HG03064 (cell line): ENCODE data around the gene SASH1.
"Not testable (repeated sequence)": the region's sequence is repeated elsewhere in the genome, so short reads cannot be mapped to it uniquely, and the experiment has no call there.

Experiments used
- ATAC-seq: cut with Tn5 transposase; IDR thresholded peaks from one replicate; pipeline ENCODE4 v1.9.1; 2021; ENCODE audit warnings: low read depth; ENCODE audit not compliant: unreplicated experiment

The SASH1 gene

DNA sequence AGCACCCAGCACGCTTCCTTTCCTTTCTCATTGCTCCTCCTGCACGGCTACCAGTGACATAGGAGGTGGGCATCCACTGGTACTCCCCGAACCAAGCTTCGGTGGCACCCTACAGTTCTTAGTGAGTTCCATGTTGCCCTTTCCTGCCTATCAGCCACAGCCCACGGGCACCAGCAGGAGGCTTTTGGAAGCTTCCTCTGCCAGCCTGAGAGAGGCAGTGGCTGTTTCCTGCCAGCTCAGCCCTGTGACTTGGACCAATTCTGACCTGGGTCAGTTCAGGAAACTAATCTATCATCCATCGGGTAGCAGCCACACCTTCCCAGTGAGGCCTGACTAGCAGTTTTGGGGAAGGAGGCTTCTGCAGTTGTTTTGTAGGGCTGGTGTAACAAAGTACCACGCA, 227.8 kb downstream of the SASH1 start:
- ATAC-seq = no peak

DNA sequence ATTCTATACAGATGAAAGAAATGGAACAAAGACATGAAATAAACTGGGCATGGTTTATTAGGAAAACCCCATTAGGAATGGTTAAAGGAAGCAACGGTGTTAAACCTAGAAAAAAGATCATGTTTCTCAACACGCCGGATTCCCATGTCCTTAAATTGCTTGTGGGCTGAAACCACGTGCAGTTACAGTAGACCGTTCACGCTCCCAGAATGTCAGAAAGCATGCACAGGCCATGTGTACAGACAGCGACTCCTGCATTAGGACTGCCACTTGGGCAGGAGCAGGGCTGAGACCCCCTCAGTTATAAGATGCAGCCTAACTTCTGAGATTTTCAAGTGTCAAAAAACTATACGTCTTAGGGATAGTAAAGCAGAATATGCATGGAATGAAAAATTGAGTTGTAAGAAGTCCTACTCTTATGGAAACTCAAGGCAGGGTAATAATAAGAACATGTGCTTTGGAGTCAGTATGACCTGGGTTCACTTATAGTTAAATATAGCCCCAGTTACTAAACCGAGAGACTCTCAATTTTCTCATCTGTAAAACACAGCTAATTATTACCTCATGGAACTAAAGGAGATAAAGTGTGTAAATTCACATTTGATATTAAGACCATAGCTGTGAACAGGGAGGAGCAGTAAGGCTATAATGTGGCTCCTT, 230.2 kb downstream of the SASH1 start:
- ATAC-seq = no peak

GRCh38 chr6:148573922-148574321, 231.3 kb downstream of the SASH1 start:
- no peak for ATAC-seq

DNA sequence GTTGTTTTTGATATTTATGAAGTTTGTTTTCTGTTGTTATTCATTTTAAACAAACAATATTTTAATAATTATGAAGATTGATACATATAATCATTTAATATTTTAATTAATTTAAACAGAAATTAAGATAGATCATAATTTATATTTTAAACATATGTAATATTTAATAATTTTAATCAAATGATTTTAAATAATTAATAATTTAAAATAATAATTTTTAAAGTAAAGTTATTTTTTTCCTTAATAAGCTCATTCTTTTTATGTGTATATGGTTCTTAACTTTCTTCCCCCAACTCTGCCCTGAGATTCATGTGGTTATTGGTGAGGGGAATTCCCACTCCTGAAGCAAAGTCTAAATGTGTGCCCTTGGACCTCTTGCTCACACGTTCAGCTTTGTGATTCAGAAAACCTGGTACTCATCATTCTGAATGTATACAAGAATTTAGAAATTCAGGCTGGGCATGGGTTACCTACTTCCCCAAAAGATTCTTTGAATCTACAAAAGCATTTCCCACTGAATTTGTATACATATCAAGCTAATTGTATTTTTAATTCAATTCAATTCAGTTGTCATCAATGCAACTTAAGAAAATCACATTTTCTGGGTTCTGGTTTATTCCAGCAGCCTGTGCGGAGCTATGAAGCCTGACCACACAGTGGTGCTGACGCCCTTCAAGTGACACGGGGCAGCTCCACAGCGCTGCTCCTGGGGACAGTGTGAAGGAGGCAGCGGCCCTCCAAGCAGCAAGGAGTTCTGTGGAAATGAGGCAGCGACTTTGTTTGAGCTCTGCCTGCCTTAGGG, 235.2 kb downstream of the SASH1 start:
- peak; percentile 98 for ATAC-seq

DNA sequence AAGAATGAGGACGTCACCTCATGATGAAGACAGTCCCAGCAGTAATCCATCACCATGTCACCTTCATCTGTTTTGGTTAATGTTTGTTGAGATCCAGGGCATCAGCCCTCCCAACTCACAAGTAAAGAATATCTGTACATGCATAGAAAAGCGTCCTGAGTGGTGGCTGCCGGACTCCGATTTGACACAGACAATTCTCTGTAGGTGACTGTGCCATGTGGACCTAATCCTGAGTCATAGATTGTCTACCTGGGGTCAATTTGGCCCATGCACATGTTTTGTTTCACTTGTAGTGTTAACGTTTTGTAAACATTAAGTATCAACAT, 235.8 kb downstream of the SASH1 start:
- no peak for ATAC-seq

- ATAC-seq = no peak
Measured at GRCh38 chr6:148578837-148579565, 236.4 kb downstream of the SASH1 start.

DNA sequence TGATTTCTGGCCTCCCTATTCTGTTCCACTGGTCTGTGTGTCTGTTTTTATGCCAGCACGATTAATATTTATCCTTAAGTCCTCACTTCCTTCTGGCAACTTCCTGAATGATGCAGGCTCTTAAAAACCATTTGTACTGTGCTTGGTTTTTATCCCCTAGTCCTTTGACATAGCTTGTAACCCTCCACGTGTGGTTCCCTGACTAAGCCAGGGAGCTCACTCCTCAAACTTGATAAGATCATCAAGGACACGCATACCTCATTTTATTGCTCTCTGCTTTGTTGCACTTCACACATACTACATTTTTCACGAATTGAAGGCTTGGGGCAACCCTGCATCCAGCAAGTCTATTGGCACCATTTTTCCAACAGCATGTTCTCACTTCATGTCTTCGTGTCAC, 237.8 kb downstream of the SASH1 start:
- ATAC-seq = no peak

DNA sequence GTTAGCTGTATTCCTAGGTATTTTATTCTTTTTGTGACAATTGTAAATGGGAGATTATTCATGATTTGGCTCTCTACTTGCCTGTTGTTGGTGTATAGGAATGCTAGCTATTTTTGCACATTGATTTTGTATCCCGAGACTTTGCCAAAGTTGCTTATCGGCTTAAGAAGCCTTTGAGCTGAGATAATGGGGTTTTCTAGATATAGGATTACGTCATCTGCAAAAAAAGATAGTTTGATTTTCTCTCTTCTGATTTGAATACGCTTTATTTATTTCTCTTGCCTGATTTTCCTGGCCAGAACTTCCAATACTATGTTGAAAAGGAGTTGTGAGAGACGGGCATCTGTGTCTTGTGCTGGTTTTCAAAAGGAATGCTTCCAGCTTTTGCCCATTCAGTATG, 241.0 kb downstream of the SASH1 start:
- ATAC-seq = no peak

- ATAC-seq = not testable (repeated sequence)
Measured at GRCh38 chr6:148585641-148586040, 243.0 kb downstream of the SASH1 start.

GRCh38 chr6:148590883-148591282, 248.2 kb downstream of the SASH1 start:
- ATAC-seq = no peak

- no peak for ATAC-seq
Measured at GRCh38 chr6:148591656-148592055, 249.0 kb downstream of the SASH1 start.

DNA sequence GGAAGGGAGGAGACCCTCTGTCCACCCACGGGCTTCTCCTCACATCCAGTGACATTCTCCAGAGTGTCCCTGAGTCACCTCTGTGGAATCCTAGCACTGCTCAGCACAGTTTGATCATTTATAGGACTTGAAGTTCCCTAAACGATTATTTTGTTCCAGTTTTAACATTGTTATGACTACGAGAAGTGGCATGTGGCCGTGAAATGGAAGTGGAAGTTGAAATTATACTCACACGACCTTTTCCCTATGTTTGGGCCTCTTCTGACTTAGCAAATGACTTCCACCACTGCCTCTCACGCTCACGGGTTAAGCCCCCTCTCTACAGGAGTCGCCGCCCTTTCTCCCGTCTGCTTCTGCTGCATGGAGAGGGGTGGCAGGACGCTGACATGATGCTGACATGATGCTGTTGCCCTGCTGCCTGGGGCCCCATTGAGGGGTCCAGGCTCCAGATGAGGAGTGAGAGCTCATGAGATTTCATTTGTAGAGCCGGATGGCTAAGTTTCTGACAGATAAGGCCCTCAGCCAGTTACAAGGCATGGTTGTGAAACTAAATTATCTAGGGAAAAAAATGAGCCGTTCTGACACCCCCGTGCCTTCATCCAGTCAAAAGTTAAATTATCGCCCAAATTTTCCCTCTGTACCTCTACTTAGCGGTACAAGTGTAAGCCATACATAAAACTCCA, 250.6 kb downstream of the SASH1 start:
- ATAC-seq = no peak

GRCh38 chr6:148593813-148594170, 251.2 kb downstream of the SASH1 start:
- no peak for ATAC-seq

GRCh38 chr6:148595550-148595949, 252.9 kb downstream of the SASH1 start:
- no peak for ATAC-seq

- no peak for ATAC-seq
Measured at GRCh38 chr6:148596891-148597455, 254.3 kb downstream of the SASH1 start.

GRCh38 chr6:148598724-148599123, 256.1 kb downstream of the SASH1 start:
- ATAC-seq = no peak

- ATAC-seq = no peak
Measured at GRCh38 chr6:148599967-148600426, 257.4 kb downstream of the SASH1 start.
